Testis (tissue), 3 donors: ENCODE data around the gene RASA2. TPM values are rescaled to one million over a fixed set of nuclear protein-coding genes. Genes with fewer than 3 reads are reported as not detected.
"Not testable (repeated sequence)": the region's sequence is repeated elsewhere in the genome, so short reads cannot be mapped to it uniquely, and the experiment has no call there.

Source experiments
- DNase-seq: peaks from one replicate; pipeline ENCODE4 v3.0.0-alpha.2; 2019
- H3K27ac ChIP-seq, 2 donors: fragments of 200-600 bp; sonication (generic); one replicate each; pipeline ENCODE4 v1.5.1; 2019
- H3K27me3 ChIP-seq: fragments of 200-600 bp; sonication (generic); one replicate; pipeline ENCODE4 v1.5.1; 2019
- H3K36me3 ChIP-seq: fragments of 200-600 bp; sonication (generic); one replicate; pipeline ENCODE4 v1.5.1; 2017; ENCODE audit warnings: low read depth; ENCODE audit errors: missing control alignments
- H3K4me1 ChIP-seq: fragments of 200-600 bp; sonication (generic); one replicate; pipeline ENCODE4 v1.5.1; 2019
- H3K4me3 ChIP-seq, 2 donors: fragments of 200-600 bp; sonication (generic); one replicate each; pipeline ENCODE4 v1.5.1; 2017 to 2019
- H3K9me3 ChIP-seq: fragments of 200-600 bp; sonication (generic); one replicate; pipeline ENCODE4 v1.5.1; 2017
- POLR2A ChIP-seq: fragments of 450-650 bp; IDR thresholded peaks from one replicate; pipeline ENCODE4 v1.6.1; 2017; ENCODE audit warnings: antibody characterized with exemption, mild to moderate bottlenecking, moderate library complexity
- WGBS, 2 donors: methylation state at CpG; one replicate each; pipeline ENCODE4 v1.1.5; 2018; 5-methylcytosine and 5-hydroxymethylcytosine counted together
- intact Hi-C: fragments of 100-400 bp; cut with DNase I; formaldehyde crosslinking; loops from one replicate; pipeline ENCODE4 v1.15.1; 2023; ENCODE audit warnings: low total_unique reads
- polyA plus RNA-seq: library from polyadenylated mRNA; stranded (reverse); fragments of 350-450 nt; fragmentation: Illumina TruSeq; extraction: RNeasy Lipid Tissue Mini Kit (QIAGEN cat#74804); gene quantifications from one replicate; pipeline ENCODE4 v1.2.3, GENCODE V29; 2014; ENCODE audit warnings: low read depth, low replicate concordance; ENCODE audit not compliant: insufficient read depth
- total RNA-seq, 2 donors: library from RNA; depleted of rRNA; stranded (reverse); fragments of >200 nt; gene quantifications; one replicate each; pipeline ENCODE4 v1.2.3, GENCODE V29; 2016
- TF ChIP-seq, protein P1 (sequence below), 3 experiments: fragments of 450-650 bp in 2 of 3; fragments of 200-600 bp in 1 of 3; sonication (generic) in 1 of 3; IDR thresholded peaks; one replicate each; pipeline ENCODE4 v1.5.1; 2016 to 2019; ENCODE audit warnings: antibody characterized with exemption in 3 of 3, mild to moderate bottlenecking in 2 of 3, moderate library complexity in 1 of 3

The RASA2 gene
- total and polyA plus RNA-seq, 3 donors from 2014 or later, result 16.2 to 18.3 (median 18.2) TPM

DNA sequence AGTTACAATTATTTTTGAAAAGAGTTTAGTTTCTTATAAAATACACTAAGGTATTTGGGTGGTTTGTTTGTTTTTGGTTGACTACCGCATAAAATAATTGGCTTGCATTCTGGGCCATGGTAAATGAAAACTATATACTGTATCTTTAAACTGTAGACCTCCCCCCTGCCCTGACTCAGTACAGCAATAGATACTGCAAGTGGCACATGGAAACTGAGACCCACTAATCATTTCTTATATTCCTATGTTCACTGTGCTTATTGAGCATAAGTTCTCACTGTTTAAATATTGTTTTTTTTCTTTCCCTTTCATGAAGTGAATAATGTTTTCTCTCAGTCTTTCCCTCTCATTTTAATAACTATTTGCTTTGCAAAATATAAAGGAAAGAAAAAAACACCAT lies 45.8 kb downstream of the RASA2 start:
- WGBS, 2 donors, result 93 to 100% methylated on average over 1 of the region's 1 CpG
- TF ChIP-seq, protein P1, sequence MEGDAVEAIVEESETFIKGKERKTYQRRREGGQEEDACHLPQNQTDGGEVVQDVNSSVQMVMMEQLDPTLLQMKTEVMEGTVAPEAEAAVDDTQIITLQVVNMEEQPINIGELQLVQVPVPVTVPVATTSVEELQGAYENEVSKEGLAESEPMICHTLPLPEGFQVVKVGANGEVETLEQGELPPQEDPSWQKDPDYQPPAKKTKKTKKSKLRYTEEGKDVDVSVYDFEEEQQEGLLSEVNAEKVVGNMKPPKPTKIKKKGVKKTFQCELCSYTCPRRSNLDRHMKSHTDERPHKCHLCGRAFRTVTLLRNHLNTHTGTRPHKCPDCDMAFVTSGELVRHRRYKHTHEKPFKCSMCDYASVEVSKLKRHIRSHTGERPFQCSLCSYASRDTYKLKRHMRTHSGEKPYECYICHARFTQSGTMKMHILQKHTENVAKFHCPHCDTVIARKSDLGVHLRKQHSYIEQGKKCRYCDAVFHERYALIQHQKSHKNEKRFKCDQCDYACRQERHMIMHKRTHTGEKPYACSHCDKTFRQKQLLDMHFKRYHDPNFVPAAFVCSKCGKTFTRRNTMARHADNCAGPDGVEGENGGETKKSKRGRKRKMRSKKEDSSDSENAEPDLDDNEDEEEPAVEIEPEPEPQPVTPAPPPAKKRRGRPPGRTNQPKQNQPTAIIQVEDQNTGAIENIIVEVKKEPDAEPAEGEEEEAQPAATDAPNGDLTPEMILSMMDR (IDR thresholded peaks at IDR 0.05), result no peak
- no peak for TF ChIP-seq POLR2A
- H3K4me3 ChIP-seq, result no peak overlapping the region
- no peak for DNase-seq
- H3K4me1 ChIP-seq, result peaks cover 4% of the 10 kb centered on the region
- H3K36me3 ChIP-seq, result no peaks in the 10 kb centered on the region
- no peaks in the 10 kb centered on the region for H3K9me3 ChIP-seq
- H3K27ac ChIP-seq, result no peak overlapping the region
- intact Hi-C loops, result no loop called here
- H3K27me3 ChIP-seq, result no peaks in the 10 kb centered on the region

DNA sequence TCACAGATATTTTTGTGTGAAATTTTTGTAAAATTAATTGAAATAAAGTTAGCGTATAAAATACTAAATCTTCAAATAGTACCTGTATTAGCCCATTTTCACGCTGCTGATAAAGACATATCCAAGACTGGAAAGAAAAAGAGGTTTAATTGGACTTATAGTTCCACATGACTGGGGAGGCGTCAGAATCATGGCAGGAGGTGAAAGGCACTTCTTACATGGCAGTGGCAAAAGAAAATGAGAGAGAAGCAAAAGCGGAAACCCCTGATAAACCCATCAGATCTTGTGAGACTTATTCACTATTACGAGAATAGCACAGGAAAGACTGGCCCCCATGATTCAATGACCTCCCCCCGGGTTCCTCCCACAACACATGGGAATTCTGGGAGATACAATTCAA lies 49.2 kb downstream of the RASA2 start:
- WGBS, 2 donors, result 91 to 98% methylated on average over 6 of the region's 6 CpGs
- not testable (repeated sequence) for H3K9me3 ChIP-seq

DNA sequence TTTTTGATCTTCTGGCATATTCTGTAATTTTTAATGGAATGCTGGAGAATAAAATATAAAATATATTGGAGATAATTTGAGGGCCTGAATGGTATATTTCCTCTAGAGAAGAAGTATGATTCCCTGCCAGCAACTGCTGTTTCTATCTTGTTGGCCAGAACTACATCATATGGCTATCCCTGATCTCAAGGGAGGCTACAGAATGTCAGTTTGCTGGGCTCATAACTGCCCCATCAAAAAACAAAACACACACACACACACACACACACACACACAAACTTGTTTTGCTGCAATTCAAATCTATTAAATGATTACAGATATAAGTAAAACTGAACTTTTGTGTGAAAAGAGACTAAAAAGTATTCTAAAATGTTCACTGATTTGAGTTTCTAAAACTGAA lies 51.0 kb downstream of the RASA2 start:
- Histone ChIP-seq H3K27ac (no peak overlapping the region), H3K9me3 (no peaks in the 10 kb centered on the region), H3K36me3 (no peaks in the 10 kb centered on the region), H3K4me1 (peaks cover 4% of the 10 kb centered on the region), H3K4me3 (no peak overlapping the region), H3K27me3 (no peaks in the 10 kb centered on the region)
- intact Hi-C loops, result no loop called here
- DNase-seq, result no peak
- TF ChIP-seq POLR2A, result no peak
- TF ChIP-seq, protein P1 (IDR thresholded peaks at IDR 0.05), result no peak

More for the DNA sequence above, 49.2 kb downstream of the RASA2 start:
- intact Hi-C loops, H3K27ac ChIP-seq, H3K4me1 ChIP-seq, H3K4me3 ChIP-seq, H3K36me3 ChIP-seq, H3K27me3 ChIP-seq, DNase-seq: not testable (repeated sequence)

DNA sequence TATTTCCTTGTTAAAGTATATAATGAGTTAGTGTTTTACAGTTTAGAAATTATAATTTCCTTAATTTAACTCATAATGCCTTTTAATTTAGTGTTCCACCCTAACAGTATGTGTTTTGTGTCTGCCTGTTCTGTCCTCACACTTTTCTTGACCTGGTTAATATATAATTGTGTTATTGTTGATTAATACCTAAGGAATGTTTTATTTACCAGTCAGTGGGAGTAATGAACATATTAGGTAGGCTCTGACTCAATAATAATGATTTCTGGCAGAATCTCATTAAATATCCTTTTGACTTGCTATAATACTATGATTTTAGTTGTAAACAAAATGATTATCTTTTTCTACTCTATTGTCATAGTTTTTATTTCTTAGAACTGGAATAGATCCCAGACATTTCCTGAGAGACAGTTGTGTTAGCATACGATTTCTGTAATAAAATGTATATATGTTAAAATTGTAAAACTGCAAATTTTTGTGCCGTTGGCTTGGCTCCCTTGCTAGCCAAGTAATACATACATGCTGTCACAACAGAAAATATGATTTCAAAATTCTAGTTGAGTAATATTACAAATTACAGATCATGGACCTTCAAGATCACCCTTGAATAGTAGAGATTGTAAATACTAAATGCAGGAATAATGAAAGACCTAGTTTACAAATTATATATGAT lies 51.9 kb downstream of the RASA2 start:
- DNase-seq, result no peak
- peaks cover 4% of the 10 kb centered on the region for H3K4me1 ChIP-seq
- TF ChIP-seq, protein P1 (IDR thresholded peaks at IDR 0.05), result no peak
- no peak for TF ChIP-seq POLR2A
- H3K27ac ChIP-seq, result no peak overlapping the region
- H3K4me3 ChIP-seq, result no peak overlapping the region
- H3K36me3 ChIP-seq, result no peaks in the 10 kb centered on the region
- H3K27me3 ChIP-seq, result no peaks in the 10 kb centered on the region
- WGBS, 2 donors, result 69 to 79% methylated on average over 2 of the region's 2 CpGs
- intact Hi-C loops, result no loop called here
- no peaks in the 10 kb centered on the region for H3K9me3 ChIP-seq

DNA sequence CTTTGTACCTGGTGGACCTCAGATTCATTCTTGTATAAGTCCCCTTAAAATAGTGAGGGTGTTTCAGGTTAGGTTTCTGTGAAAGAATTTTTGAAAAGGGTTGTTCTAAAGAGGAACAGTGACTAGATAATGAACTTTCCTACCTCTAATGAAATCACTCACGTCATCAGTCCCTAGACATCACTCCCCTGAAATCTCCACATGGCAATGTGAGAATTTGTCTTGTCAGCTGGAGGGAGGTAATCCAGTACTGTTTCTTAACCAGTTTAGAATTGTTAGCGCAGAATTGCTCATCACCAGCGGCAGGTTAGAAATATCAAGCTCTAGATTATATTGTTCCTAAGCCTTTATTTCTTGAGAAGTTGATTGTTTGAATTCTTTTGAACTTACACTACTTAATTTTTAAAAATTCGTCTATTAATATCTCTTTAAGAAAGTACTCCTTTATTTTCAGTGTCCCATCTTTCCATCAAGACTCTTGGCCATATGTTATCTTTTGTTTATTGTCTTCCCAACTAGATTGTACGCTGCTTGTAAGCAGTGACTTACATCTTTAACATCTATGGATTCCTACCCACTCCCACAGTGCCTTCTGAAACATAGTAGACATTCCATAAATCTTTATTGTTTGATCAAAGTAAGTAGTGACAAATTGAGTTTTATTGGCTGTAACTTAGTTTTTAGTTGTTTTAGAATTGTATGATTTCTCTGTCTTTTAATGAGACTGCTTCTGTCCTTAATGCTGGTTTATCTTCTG lies 52.8 kb downstream of the RASA2 start:
- H3K4me3 ChIP-seq, result no peak overlapping the region
- intact Hi-C loops, result no loop called here

More for the DNA sequence above, 52.8 kb downstream of the RASA2 start:
- Histone ChIP-seq H3K36me3 (no peaks in the 10 kb centered on the region), H3K27ac (no peak overlapping the region), H3K27me3 (no peaks in the 10 kb centered on the region), H3K9me3 (no peaks in the 10 kb centered on the region), H3K4me1 (peaks cover 4% of the 10 kb centered on the region)
- TF ChIP-seq, protein P1 (IDR thresholded peaks at IDR 0.05), result no peak
- no peak for TF ChIP-seq POLR2A
- WGBS, 2 donors, result 84 to 88% methylated on average over 5 of the region's 5 CpGs
- no peak for DNase-seq
